ENCODE results near the gene CASP8AP2. TPM values are rescaled to one million over a fixed set of nuclear protein-coding genes. Genes with fewer than 3 reads are reported as not detected.

Gene CASP8AP2
- total and polyA plus RNA-seq, 7 donors = 2.1 to 25.8 (median 16.4) TPM

- H3K4me3 ChIP-seq = no peak overlapping the region
- intact Hi-C loops (cut with DNase I) = no loop called here
- 95 to 98% methylated on average over 4 of the region's 4 CpGs for WGBS, 2 donors
- no peaks in the 10 kb centered on the region for H3K27me3 ChIP-seq
- no peaks in the 10 kb centered on the region for H3K4me1 ChIP-seq
- TF ChIP-seq EP300 (IDR thresholded peaks at IDR 0.05) (no peak), POLR2AphosphoS5 (IDR thresholded peaks at IDR 0.05) (no peak), CTCF (IDR thresholded peaks at IDR 0.05) (no peak), POLR2A (IDR thresholded peaks at IDR 0.05) (no peak)
- no peaks in the 10 kb centered on the region for H3K36me3 ChIP-seq
- H3K9me3 ChIP-seq = peaks cover 0 to 5% (median 2%) of the 10 kb centered on the region in 4 donors
- DNase-seq = no peak
- H3K27ac ChIP-seq = no peak overlapping the region
These were observed 87.5 kb downstream of the CASP8AP2 start for GRCh38 chr6:89917216-89917615.

- Histone ChIP-seq H3K9me3 (peaks cover 0 to 5% (median 2%) of the 10 kb centered on the region in 4 donors), H3K4me3 (no peak overlapping the region), H3K36me3 (no peaks in the 10 kb centered on the region), H3K4me1 (no peaks in the 10 kb centered on the region), H3K27ac (no peak overlapping the region), H3K27me3 (no peaks in the 10 kb centered on the region)
- intact Hi-C loops (cut with DNase I) = no loop called here
- TF ChIP-seq EP300 (IDR thresholded peaks at IDR 0.05) (no peak), CTCF (IDR thresholded peaks at IDR 0.05) (no peak), POLR2A (IDR thresholded peaks at IDR 0.05) (no peak), POLR2AphosphoS5 (IDR thresholded peaks at IDR 0.05) (no peak)
- 66 to 88% methylated on average over 3 of the region's 3 CpGs for WGBS, 2 donors
- DNase-seq = no peak
These were observed 88.2 kb downstream of the CASP8AP2 start for GRCh38 chr6:89917801-89918366.

Small RNA genes within 50 kb of the gene (small RNA-seq; reads per million reads assigned to genes)
- gene DNAJC19P6 (0 reads per million in 3 donors), gene RF00019 (0 reads per million in 3 donors)

Other genes with a start within 250 kb of the CASP8AP2 start
- gene LYRM2, start 191.1 kb upstream of the CASP8AP2 start, total RNA-seq = 10 to 100 TPM; 15.0 to 33.3 (median 21.3) TPM
- gene LYRM2, start 191.1 kb upstream of the CASP8AP2 start, polyA plus RNA-seq = 10 to 100 TPM; 25.5 to 39.6 (median 28.7) TPM
- gene MDN1, start 10.1 kb upstream of the CASP8AP2 start, total RNA-seq = 10 to 100 TPM; 13.2 to 29.9 (median 17.5) TPM
- gene MDN1, start 10.1 kb upstream of the CASP8AP2 start, polyA plus RNA-seq = 10 to 100 TPM in 1 of 3 donors, 1 to 10 TPM in 2; 3.0 to 16.5 (median 3.2) TPM
- gene GJA10, start 64.6 kb downstream of the CASP8AP2 start, total RNA-seq = not detected
- not detected for gene GJA10, start 64.6 kb downstream of the CASP8AP2 start, polyA plus RNA-seq

Measured in sigmoid colon (tissue), 7 donors.